Adrenal gland (tissue), 5 donors: Measurements from ENCODE around the gene FAM110D.

Experiments used
- CTCF ChIP-seq, 6 experiments: fragments of 450-650 bp in 4 of 6; fragments of 200-600 bp in 2 of 6; sonication (generic) in 1 of 6; IDR thresholded peaks; 1 replicate in 5 of 6; 2 replicates in 1 of 6; pipeline versions ENCODE4 v1.5.1 to v1.8.0; 2016 to 2021; ENCODE audit warnings: antibody characterized with exemption in 6 of 6, mild to moderate bottlenecking in 2 of 6, moderate library complexity in 1 of 6
- POLR2A ChIP-seq, 2 donors: fragments of 450-650 bp; IDR thresholded peaks; one replicate each; pipeline ENCODE4 v1.6.1; 2017; ENCODE audit warnings: antibody characterized with exemption in 2 of 2, mild to moderate bottlenecking in 2 of 2, moderate library complexity in 1 of 2
- donor health status: DM: no; HTN: no; CAD: no.

DNA sequence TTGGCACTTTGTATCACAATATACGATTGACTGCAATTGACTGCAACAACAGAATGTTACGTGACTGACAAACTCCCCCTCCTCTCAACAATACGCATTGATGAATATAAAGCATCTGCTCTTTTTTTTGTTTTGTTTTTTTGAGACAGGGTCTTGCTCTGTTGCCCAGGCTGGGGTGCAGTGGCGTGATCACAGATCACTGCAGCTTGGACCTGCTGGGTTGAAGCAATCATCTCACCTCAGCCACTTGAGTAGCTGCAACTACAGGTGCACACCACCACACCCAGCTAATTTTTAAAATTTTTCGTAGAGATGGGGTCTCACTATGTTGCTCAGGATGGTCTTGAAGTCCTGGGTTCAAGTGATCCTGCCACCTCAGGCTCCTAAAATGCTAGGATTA, 53.8 kb downstream of the FAM110D start:
- TF ChIP-seq POLR2A (IDR thresholded peaks at IDR 0.05) (no peak), CTCF (IDR thresholded peaks at IDR 0.05) (no peak)
